Measurements from ENCODE around the gene CAPN12. TPM values are rescaled to one million over a fixed set of nuclear protein-coding genes. Genes with fewer than 3 reads are reported as not detected.

Gene CAPN12
- polyA plus RNA-seq, 1 of the 3 experiments (the other 2 are of a cell fraction), result 3.0 TPM

- TF ChIP-seq CHD2 (IDR thresholded peaks at IDR 0.05; ENCODE audit: low read length, partially characterized antibody) (no peak), JUND (IDR thresholded peaks at IDR 0.05) (no peak), SIN3A (IDR thresholded peaks at IDR 0.05; ENCODE audit: borderline replicate concordance, low read depth, low read length) (no peak), SMC3 (IDR thresholded peaks at IDR 0.05; ENCODE audit: low read depth, low read length) (no peak), PBX3 (IDR thresholded peaks at IDR 0.05) (no peak), IRF3 (IDR thresholded peaks at IDR 0.05; ENCODE audit: low read depth, low read length) (no peak), USF1 (IDR thresholded peaks at IDR 0.05; ENCODE audit: borderline replicate concordance, low read depth) (no peak), TEAD4 (IDR thresholded peaks at IDR 0.05; ENCODE audit: borderline replicate concordance, insufficient read depth) (no peak), NRF1 (IDR thresholded peaks at IDR 0.05; ENCODE audit: low read depth, low read length) (no peak), TCF12 (IDR thresholded peaks at IDR 0.05) (no peak), MXI1 (IDR thresholded peaks at IDR 0.05; ENCODE audit: low read depth, low read length) (no peak), EZH2phosphoT487 (IDR thresholded peaks at IDR 0.05; ENCODE audit: borderline replicate concordance, low read depth) (no peak), FOXM1 (IDR thresholded peaks at IDR 0.05; ENCODE audit: low read depth) (no peak), ZBTB33 (IDR thresholded peaks at IDR 0.05; ENCODE audit: borderline replicate concordance, low read depth) (no peak)
- TF ChIP-seq, protein P1, sequence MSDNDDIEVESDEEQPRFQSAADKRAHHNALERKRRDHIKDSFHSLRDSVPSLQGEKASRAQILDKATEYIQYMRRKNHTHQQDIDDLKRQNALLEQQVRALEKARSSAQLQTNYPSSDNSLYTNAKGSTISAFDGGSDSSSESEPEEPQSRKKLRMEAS (IDR thresholded peaks at IDR 0.05; ENCODE audit: low read depth), result no peak
- TF ChIP-seq, protein P2, sequence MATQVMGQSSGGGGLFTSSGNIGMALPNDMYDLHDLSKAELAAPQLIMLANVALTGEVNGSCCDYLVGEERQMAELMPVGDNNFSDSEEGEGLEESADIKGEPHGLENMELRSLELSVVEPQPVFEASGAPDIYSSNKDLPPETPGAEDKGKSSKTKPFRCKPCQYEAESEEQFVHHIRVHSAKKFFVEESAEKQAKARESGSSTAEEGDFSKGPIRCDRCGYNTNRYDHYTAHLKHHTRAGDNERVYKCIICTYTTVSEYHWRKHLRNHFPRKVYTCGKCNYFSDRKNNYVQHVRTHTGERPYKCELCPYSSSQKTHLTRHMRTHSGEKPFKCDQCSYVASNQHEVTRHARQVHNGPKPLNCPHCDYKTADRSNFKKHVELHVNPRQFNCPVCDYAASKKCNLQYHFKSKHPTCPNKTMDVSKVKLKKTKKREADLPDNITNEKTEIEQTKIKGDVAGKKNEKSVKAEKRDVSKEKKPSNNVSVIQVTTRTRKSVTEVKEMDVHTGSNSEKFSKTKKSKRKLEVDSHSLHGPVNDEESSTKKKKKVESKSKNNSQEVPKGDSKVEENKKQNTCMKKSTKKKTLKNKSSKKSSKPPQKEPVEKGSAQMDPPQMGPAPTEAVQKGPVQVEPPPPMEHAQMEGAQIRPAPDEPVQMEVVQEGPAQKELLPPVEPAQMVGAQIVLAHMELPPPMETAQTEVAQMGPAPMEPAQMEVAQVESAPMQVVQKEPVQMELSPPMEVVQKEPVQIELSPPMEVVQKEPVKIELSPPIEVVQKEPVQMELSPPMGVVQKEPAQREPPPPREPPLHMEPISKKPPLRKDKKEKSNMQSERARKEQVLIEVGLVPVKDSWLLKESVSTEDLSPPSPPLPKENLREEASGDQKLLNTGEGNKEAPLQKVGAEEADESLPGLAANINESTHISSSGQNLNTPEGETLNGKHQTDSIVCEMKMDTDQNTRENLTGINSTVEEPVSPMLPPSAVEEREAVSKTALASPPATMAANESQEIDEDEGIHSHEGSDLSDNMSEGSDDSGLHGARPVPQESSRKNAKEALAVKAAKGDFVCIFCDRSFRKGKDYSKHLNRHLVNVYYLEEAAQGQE (IDR thresholded peaks at IDR 0.05; ENCODE audit: low read depth, low read length), result no peak
- peaks cover 54 to 95% of the 10 kb centered on the region in 2 experiments for H3K36me3 ChIP-seq (replicated peaks in 1 of 2; ENCODE audit: control insufficient read depth in 1 of 2, insufficient read depth in 2 of 2, low read length in 1 of 2)
- H3K9me2 ChIP-seq, result no peaks in the 10 kb centered on the region
- POLR2A ChIA-PET, result no interaction called here
- H3K4me1 ChIP-seq (ENCODE audit: control insufficient read depth in 1 of 2, insufficient read depth in 2 of 2, low read depth in 1 of 2, low read length in 1 of 2), result peaks cover 0 to 6% of the 10 kb centered on the region in 2 experiments; a peak in 2 of 4 replicates
- H3K27me3 ChIP-seq (ENCODE audit: insufficient read depth), result no peaks in the 10 kb centered on the region
- no peak overlapping the region; a peak in 2 of 4 replicates for H3K27ac ChIP-seq (ENCODE audit: low read depth in 2 of 2, low read length in 1 of 2)
- H3K4me3 ChIP-seq (ENCODE audit: low read depth in 2 of 2, low read length in 1 of 2), result no peak overlapping the region
- no peak overlapping the region for H3K4me2 ChIP-seq
- peaks cover 83% of the 10 kb centered on the region for H3K79me2 ChIP-seq (ENCODE audit: insufficient read depth)
- H2AFZ ChIP-seq (ENCODE audit: low read depth), result no peak overlapping the region
- 89% methylated on average over 25 of the region's 27 CpGs for WGBS (ENCODE audit: low lambda C conversion rate)
- CTCF ChIA-PET, result interaction anchor here (1.3 kb wide), 1 partner anchor 10 kb away, joined by 4 read pairs; no protein-coding TSS in a partner anchor
- H3F3A ChIP-seq (replicated peaks; ENCODE audit: insufficient read depth), result peaks cover 6% of the 10 kb centered on the region
- H3K9me3 ChIP-seq, result no peaks in the 10 kb centered on the region
- peaks cover 9% of the 10 kb centered on the region; the same call in 1 of the 2 replicates for H4K20me1 ChIP-seq (ENCODE audit: insufficient read depth)
- H3K9ac ChIP-seq, result no peak overlapping the region
- DNase-seq, result no peak
These were observed 34.4 kb downstream of the CAPN12 start for GRCh38 chr19:38709671-38710415.
